Islet of Langerhans (tissue), 1 donor: ENCODE results near the gene DCC.

ENCODE experiments used
- FAIRE-seq: peaks from one replicate; lab custom pipeline; 2011; peaks lifted over from hg19 to GRCh38; lab: Jason Lieb, UNC

Gene DCC

GRCh38 chr18:53093636-53094035 is 753.6 kb downstream of the DCC start:
- FAIRE-seq, result no peak

DNA sequence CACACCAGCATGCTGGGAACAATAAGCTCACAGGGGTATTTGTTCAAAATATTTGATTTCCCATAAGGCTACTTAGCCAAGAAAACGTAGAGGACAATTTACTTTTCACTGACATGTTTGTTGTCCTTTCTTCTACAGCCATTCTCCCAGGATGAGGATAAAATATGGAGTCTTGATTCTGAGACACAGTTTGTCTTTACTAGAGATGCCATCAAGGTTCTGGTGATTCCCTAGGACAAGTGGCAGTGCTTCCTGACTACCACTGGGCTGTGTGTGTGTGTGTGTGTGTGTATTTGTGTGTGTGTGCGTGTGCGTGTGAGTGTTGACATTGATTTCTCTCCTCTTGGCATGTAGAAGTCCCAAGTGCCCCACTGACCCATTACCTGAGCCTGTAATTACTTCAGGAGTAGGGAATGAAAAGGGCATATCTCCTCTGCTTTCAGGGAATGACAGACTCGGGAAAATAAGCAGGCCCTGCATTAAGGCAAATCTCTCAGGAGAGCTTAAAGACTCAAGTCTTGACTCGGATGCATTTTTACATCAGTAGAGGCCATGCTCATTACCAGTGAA is 761.6 kb downstream of the DCC start:
- FAIRE-seq, result no peak

DNA sequence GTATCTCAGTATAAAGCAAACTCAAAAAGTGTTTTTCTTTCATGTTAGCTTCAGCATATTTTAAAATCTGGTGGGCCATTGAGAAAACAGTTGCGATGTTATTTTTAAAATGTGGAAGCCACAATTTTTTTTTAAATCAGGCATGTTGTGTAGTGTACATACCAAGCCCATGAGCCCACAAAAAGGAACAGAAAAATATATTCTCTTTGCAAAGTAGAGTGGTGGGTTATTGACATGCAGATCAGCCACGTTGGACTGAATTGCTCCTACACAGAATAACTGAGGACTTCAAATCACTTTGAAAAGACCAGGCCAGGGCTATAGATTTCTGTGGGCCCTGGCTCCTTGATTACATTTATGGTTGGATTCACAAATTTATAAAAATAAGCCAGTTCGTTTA is 774.4 kb downstream of the DCC start:
- no peak for FAIRE-seq

DNA sequence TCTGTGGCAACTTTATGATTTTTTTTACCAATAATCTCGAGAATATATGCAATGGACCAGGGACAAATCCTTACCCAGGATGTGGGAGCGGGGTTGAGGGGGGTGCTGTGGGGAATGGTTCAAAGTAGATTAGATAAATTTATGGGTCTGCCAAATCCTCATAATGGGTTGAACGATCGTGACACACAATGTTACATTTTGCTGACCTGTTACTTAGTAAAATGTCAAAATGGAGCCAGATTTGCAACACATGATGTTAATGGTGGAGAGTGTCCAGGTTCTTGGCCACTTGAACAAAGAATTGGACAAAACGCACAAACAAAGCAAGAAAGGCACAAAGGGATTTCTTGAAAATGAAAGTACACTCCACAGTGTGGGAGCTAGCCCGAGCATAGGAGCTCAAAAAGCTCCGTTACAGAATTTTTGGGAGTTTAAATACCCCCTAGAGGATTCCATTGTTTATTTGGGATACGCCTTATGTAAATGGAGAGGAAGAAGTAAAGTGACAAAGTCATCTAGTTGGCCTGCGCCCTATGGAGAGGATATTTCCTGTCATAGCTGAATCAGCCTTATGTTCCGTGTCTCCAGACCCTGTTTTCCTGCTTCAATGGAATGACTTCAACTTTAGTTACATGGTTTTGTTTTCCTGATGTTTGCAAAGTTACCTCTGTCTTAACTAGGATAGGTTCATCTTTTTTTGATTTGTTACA is 776.0 kb downstream of the DCC start:
- FAIRE-seq, result no peak

GRCh38 chr18:53117851-53118250 is 777.9 kb downstream of the DCC start:
- FAIRE-seq, result no peak

GRCh38 chr18:53126210-53126609 is 786.2 kb downstream of the DCC start:
- FAIRE-seq, result no peak

DNA sequence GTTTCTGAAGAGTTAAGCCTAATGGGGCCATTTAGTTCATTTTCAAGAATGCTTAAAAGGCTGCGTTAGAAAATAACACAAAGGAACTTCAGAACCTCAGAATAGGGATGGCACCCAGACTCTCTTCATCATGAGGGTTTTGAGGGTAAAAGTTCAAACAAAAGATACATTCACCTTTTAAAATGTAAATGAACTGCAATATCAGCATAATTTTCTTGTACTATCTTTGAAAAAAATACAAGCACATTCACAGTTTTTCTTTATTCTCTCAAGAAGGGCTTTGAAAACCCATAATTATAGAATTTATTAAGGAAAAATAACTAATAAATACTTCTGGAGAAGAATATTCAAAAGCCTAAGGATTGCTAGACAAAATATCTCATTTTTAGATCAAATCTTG is 791.0 kb downstream of the DCC start:
- FAIRE-seq, result no peak

DNA sequence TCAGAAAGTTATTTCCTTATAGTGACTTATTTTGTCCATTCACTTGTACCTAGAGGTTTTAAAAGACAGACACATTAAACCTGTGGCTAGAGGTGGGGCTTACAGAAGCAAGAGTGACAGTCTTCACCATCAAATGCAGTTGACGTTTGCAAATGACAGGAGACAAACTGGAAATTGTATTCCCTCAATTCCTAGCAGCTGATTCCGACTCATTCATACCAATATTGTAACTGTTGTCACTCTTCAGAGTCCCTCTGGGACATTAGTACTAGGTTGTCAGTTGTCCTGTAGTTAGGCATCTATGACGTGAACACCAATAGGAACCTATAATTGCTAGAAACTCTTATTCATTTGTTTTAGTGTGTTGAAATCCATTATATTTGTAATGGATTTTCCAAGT is 794.7 kb downstream of the DCC start:
- FAIRE-seq, result no peak

GRCh38 chr18:53135654-53136053 is 795.7 kb downstream of the DCC start:
- no peak for FAIRE-seq

- no peak for FAIRE-seq
Observed at GRCh38 chr18:53139746-53140500, 799.9 kb downstream of the DCC start.

- FAIRE-seq, result no peak
Observed at GRCh38 chr18:53142005-53142404, 802.0 kb downstream of the DCC start.

DNA sequence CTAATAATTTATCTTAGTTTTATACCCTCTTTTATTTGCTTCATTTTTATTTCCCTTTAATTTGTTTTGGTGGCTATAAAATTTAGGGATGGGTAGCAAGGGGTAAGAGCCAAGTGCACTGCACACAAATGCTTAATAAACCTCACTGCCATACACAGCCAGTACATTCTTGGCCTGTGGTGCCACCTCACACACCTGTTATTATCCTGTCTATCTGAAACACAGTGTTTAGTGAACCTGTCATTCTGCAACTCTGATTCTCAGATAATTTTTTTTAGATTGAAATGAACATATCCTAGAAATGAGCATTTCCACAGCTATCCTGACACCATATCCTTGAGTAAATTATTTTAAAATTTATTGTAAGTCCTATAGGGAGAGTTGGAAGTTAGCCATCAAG is 807.5 kb downstream of the DCC start:
- no peak for FAIRE-seq

DNA sequence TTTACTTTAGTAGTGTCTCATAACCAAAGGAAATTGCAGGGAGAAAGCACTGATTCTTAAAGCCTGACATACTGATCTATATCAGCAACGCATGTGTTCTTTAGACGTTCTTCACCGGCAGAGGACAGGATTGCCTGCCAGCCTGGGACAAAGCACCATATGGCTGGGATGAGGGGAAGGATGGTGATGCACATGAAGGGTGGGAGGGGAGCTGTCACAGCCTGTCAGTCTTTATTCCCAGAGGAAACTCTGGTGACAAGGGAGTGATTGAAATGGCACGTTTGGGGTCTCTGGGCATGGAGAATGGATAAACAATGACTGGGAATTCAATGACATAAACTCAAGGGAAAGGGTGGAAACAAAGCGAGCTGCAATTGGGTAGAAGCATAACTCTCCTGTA is 808.1 kb downstream of the DCC start:
- FAIRE-seq, result no peak

DNA sequence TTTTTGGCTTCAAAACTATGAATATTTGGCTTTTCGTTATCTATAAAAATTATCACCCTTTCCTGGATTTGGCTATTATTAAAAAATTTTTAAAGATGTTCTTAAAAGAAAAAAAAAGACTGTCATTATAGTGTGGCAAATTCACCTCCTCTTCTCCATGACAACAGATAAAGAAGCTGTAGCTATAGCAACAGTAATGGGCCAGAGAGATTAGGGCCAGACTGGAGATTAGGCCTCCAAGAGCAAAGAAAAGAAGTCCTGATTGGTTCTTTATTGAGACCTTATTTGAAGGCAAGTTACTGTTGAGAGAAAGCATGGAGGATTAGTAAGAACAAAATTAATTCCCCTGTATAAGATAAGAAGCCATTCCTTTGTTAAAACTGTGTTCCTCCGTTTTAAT is 812.5 kb downstream of the DCC start:
- FAIRE-seq, result no peak

- FAIRE-seq, result peak; percentile 21
Observed at GRCh38 chr18:53153281-53153680, 813.3 kb downstream of the DCC start.

DNA sequence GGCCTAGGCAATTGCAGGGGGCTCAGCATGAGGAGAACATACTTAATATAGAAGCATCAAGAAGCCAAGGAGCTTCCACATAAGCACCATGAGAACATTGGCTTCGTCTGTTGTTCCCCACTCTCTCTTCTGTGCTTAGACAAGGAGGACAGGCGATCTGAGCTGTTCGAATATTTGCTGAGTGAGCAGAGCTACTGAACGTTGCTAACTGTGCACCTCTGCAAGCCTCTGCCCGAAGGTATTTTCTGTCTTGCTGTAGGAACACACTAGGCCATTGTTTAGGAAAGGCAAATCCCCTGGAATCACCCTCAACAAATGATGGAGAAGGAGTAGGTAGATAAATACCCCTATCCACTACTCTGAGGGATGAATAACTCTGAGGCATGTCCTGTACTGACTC is 813.8 kb downstream of the DCC start:
- FAIRE-seq, result no peak

DNA sequence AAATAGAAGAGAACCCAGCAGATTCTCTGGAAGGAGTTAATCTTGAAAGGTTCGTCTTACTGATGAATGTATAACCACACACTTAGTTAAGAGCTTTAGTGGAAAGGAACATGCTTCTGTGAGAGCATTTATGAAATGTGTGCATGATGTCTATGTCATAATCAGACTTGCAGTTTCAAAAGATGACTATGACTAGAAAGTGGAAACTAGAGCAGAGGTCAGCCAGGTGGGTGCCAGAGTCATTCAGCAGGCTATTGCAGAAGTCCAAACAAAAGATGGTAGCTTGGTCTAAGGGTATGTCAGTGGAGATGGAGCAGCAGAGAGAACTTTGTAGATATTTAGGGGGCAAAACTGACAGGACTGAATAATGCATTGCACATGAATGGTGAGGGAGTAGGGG is 825.8 kb downstream of the DCC start:
- no peak for FAIRE-seq

DNA sequence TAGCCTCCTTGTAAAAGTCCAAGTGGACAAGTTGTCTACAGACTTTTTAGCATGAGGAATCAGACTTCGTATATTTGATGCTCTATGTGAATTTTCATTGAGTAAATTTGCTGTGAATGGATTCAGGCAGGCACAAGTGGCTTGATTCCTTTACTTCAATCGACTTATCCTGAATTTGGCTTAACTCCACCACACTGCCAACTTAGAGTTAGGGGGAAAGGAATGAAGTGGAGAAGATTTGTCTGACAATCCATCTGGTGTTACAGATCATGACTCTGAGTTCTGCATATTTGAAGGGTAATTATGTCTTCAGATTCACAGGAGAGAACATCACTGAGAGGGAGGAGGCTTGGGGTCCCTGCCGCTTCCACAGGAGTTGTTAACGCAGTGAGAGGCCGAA is 829.3 kb downstream of the DCC start:
- no peak for FAIRE-seq

GRCh38 chr18:53191634-53192033 is 851.6 kb downstream of the DCC start:
- peak; percentile 38 for FAIRE-seq

- FAIRE-seq, result no peak
Observed at GRCh38 chr18:53193870-53194269, 853.9 kb downstream of the DCC start.

GRCh38 chr18:53219853-53220252 is 879.9 kb downstream of the DCC start:
- no peak for FAIRE-seq

DNA sequence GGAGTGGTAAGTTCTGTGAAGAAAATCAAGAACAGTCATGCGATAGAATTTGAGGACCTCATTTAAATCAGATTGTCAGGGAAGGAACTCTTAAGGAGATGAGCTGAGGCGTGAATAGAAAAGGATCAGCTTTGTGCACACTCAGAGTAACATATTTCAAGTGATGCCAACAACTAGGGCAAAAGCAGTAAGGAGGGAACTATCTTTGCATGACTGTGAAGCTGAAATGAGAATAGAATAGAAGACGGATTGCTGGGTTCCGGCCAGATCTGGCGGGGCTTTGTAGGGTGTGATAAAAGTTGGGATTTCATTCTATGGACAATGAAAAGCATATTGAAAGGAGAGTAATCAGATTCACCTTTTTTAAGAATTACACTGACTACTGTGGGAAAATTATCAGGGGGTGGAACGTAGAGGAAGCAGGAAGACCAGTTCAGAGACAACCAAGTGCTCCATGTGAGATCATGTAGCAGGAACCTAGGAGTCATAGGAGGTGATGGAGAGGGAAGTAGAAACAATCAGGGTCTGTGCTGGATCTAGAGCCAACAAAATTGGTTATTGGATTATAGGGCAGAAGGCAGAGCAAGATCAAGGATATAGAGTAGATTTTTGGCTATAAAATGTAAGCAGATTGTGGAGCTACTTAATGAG is 884.3 kb downstream of the DCC start:
- no peak for FAIRE-seq
